HG03571 (cell line): ENCODE results near the gene HAT1.
A peak's percentile ranks its signal among the peaks of the same experiment; 100 is the strongest.
"Not testable (repeated sequence)": the region's sequence is repeated elsewhere in the genome, so short reads cannot be mapped to it uniquely, and the experiment has no call there.

Source experiments
- ATAC-seq: cut with Tn5 transposase; IDR thresholded peaks from one replicate; pipeline ENCODE4 v1.9.1; 2021; ENCODE audit not compliant: unreplicated experiment

Gene HAT1, protein sequence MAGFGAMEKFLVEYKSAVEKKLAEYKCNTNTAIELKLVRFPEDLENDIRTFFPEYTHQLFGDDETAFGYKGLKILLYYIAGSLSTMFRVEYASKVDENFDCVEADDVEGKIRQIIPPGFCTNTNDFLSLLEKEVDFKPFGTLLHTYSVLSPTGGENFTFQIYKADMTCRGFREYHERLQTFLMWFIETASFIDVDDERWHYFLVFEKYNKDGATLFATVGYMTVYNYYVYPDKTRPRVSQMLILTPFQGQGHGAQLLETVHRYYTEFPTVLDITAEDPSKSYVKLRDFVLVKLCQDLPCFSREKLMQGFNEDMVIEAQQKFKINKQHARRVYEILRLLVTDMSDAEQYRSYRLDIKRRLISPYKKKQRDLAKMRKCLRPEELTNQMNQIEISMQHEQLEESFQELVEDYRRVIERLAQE

DNA sequence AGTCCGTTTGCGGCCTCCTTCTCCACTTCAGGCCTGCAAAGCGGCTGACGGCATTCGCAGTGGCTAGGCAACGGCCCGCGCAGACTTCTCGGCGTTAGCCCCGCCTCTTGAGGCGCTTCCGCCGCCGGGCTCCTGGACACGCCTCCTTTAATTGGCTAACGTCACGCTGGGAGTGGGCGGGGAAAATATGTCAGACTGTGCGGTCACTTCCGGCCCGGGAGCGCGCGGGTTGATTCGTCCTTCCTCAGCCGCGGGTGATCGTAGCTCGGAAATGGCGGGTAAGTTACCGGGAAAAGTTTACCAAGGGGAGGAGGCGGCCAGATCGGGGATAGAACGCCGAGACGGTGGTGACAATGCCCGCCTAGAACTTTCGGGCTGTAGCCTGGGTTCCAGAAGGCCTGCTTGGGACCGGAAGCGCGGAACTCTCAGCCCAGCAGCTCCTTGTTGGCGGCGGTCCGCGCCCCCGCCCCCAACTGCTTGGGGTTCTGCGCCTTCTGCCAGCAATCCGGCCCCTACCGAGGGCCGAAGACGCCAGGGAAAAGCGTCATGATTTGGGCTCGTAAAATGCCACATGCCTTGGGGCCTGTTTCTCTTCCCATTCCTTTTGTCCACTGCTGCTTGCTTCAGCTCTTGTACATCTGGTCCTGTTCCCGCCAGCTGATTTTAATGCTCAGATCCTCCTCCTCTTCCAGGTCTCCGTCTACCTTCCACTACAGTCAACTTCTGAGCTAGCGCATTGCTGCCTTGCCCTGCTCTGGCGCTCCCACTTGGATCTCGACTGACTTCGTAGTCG lies at the start of gene HAT1:
Gene HAT1, plus strand, starts transcription at position 232 of the 793 bp plus-strand sequence. Its CDS starts 40 bp downstream, at position 272.
- ATAC-seq, result peak; percentile 98

DNA sequence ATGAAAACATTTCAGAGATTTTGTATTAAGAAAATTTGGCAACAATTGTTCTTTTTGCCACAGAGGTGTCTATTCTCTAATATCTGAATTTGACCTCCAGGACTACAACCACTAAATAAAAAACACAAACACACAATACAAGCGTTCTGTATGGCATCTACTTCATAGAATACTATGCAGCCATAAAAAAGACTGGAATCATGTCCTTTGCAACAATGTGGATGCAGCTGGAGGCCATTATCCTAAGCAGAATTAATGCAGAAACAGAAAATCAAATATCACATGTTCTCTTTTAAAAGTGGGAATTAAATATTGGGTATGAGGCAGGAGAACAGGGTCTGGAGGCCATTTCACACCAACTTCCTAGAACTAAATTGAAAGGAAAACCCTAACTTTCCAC lies 47.7 kb upstream of the HAT1 start:
- ATAC-seq, result no peak

DNA sequence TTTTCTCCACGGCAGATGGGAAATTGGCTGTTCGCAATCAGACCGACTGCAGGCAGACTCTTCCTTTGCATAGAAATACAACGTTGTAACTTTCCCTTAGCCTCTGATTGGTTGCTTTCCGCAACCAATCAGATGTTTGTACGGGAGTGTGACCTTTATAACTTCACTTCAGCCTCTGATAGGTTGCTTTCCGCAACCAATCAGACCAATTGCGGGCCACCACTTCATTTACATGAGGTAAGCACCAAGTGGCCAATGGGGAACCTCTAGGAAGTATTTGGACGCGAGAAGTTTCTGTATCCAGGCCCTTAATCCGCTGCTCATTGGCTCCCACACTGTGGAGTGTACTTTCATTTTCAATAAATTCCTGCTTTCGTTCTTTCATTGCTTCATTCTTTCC lies 47.3 kb upstream of the HAT1 start:
- no peak for ATAC-seq

DNA sequence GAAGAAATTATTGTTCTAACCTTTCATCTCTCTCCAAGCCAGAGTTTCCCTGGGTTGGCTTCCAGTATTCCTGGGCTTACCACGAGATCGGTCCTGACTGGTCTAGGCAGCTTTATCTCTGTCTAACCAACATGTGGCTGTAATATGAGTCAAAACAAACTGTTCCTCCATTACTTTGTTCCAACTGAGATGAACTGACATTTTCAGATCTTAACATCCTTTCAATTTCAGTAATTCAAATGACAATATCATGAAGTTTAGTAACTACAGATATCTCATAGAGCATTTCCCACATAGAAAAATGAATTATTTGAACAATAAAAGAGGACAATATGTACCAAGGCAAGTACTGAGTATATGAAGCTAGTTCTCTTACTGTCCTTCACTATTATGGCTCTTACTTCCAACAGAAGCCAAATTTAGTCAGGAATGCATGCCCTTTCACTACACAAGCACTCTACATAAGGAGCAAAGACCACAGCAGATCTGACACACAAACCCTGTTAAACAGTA lies 43.7 kb upstream of the HAT1 start:
- no peak for ATAC-seq

DNA sequence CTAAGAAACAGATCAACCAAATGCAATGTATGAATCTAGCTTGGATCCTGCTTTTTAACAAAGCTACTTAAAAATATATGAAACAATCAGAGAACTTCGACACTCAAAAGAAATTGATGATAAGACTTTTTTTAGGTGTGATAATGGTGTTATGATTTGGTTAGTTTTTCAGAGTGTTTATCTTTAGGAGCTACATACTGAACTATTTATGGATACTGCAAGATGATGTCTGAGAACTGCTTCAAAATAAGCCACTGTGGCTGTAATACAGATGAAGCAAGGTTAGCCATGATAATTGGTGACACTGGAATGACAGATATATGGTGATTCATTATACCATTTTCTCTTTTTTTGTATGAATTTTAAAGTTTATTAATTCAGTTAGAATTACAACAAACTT lies 42.4 kb upstream of the HAT1 start:
- no peak for ATAC-seq

DNA sequence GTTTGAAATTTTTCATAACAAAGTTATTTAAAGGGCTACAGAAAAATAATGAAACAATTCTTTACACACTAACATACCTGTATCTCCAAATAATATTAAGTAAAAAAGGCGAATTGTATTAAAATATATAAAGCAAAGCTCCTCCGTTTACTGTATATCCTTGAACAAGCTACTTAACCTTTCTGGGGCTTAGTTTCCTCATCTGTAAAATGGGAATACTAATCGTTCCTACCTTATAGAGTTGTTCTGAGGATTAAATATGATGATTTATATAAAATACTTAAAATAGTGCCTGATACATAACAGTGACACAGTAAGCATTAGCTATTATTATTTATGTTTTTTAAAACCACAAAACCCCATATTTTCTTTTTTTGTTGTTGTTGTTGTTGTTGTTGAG lies 41.5 kb upstream of the HAT1 start:
- ATAC-seq, result no peak

DNA sequence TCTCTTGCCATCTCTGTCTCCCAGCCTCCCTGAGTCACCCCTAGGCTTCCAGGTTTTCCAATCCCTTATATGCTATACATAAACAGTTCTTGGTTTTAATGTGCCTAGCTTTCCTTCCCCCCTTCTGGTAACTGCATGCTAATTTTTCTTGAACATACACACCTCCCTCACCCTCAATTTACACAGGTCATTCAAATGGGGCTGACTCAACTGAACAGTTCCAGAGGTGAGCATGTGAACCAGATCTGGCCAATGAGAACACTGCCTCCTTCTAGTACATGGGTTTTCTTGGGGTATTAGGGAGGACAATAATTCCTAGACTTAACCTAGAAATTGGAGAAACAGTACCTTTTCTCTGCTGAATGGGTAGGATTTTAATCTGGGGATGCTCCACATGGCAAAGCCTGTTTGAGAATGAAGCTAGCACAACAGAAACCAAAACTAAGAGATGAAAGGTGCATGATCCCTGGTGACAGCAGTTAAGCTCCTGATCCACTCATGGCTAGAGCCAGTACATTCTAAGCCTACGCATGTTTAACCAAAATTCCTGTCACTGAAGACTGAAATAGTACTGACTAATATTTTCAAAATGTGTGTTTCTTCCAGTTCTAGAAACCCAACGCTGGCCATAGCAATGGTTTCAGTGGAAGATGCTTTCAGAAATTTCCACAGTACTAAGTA lies 40.0 kb upstream of the HAT1 start:
- no peak for ATAC-seq

DNA sequence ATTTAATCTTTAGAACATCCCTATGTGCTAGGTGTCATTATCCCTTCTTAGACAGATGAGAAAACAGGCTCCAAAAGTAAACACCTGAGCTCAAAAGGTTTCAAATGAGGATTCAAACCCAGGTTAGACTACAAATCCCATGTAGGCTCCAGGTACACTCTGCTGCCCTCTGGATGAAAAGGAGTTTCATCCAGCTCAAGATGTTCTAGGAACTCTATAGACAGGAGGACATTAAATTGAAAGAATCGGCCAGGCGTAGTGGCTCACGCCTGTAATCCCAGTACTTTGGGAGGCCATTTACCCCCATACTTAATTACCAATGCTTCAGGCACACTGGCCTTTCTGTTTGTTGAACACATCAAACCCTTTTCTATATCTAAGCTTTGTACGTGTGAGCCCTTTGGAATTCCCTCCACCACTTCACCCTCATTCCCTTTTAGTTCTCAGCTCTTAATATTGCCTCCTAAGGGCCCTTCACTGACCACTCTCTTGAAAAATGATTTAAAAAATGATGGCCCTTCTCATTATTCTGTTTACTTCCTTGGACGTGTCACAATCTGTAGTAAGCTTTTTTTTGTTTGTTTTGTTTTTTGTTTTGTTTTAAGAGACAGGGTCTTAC lies 38.9 kb upstream of the HAT1 start:
- ATAC-seq, result no peak

GRCh38 chr2:171889333-171889732 lies 32.9 kb upstream of the HAT1 start:
- no peak for ATAC-seq

- no peak for ATAC-seq
Measured at GRCh38 chr2:171889808-171890207, 32.5 kb upstream of the HAT1 start.

DNA sequence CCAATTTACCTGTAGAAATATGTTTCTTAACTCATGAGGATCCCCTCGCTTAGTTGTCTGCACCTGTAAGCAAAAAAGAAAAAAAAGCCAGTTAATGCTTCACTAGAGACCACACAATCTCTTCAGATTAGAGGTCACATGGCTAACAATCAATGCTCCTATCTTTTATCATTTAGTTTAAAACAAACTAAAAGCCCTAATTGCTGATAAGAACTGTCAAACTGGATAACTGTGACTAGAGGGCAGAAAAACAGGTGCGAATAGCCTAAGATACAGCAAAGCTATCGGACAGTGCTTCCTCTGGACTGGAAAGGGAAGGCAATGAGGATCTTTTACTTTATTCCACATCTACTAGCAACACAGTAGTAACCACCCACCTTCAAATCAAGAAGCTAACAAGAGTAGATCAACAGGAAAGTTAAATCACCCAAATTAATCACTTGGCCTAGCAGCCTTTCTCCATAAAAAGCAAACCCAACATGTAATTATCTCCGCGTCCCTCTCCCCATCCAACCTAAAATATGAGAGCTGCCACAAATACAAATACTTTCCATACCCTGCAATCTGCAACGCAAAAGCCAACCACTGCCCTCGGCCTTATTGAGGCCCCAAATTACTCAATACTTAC lies 29.0 kb upstream of the HAT1 start:
- ATAC-seq, result no peak

GRCh38 chr2:171893824-171894611 lies 28.2 kb upstream of the HAT1 start, which contains the start of gene SLC25A12:
TSS of gene SLC25A12 (minus strand) at chr2:171894244. CDS start at chr2:171894214, 30 bp downstream.
- peak; percentile 87 for ATAC-seq

GRCh38 chr2:171894612-171894947 lies 27.7 kb upstream of the HAT1 start:
- no peak for ATAC-seq

DNA sequence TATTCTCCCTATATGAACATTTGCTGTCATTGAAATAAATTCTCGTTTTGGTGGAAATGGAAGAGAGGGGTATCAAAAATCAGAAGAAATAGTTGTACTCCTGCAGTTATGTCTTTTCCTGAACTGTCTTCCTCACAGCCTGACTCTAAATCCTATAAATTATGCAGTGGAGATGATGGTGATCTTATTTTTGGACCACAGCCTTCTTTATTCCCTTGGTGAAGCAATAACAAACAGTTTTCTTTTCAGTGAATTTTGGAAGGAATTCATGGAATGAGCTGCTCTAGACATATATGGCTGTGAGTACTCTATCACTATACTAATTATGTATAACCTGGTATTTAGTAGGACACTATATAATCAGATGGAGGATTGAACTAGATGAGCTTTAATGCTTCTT lies 26.5 kb upstream of the HAT1 start:
- ATAC-seq, result no peak

DNA sequence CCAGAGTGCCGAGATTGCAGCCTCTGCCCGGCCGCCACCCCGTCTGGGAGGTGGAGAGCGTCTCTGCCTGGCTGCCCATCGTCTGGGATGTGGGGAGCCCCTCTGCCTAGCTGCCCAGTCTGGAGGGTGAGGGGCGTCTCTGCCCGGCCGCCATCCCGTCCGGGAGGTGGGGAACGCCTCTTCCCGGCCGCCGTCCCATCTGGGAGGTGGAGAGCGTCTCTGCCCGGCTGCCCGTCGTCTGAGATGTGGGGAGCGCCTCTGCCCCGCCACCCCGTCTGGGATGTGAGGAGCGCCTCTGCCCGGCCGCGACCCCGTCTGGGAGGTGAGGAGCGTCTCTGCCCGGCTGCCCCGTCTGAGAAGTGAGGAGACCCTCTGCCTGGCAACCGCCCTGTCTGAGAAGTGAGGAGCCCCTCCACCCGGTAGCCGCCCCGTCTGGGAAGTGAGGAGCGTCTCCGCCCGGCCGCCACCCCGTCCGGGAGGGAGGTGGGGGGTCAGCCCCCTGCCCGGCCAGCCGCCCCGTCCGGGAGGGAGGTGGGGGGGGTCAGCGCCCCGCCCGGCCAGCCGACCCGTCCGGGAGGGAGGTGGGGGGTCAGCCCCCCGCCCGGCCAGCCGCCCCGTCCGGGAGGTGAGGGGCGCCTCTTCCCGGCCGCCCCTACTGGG lies 22.5 kb upstream of the HAT1 start:
- not testable (repeated sequence) for ATAC-seq

GRCh38 chr2:171902840-171903420 lies 19.3 kb upstream of the HAT1 start:
- ATAC-seq, result no peak

DNA sequence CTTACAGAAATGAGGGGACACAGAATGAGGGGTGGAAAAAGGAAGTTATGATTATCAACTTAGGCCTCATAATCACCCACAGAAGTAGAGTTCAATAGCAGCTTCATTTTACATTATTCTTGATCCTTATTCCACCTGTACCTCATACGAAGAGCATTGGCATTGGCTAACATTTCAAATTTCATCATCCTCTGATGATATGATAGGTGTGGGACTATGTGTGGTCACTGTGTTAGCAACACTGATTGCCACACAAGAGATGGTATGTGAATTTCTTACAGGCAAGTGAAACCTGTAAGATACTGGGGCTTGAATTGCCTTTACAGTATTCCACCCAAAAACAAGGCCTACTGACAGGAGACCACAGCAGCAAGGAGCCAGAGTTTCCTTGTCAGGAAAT lies 14.0 kb upstream of the HAT1 start:
- no peak for ATAC-seq

DNA sequence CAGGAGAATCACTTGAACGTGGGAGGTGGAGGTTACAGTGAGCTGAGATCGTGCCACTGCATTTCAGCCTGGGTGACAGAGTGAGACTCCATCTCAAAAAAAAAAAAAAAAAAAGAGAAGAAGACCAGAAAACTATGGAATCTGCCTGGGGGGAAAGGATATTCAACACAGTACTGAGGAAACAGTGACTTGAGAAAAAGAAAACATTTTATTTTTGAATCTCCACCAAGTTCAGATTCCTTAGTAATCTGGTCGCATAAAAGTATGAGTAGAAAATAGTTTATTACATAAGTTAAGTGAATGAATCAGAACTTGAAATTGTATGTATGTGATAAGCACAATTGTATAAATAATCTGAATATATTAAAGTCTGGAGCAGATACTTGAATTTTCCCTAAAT lies 13.0 kb upstream of the HAT1 start:
- no peak for ATAC-seq

DNA sequence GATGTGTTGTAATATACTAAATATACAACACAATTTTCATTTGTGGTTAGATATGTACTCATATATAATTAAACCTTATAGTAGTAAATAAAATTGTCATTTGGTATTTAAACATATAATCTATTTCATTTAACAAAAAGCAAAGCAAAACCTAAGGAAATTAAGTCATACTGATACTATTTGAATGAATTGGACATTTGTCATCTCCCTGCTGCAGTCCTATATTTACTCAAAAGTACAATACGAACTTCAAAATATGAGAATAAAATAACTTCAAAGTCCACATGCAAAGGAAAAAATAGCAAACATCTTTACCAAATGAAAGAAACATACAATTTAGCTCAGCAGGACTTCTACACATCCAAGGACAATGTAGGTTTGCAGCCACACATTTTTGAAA lies 11.8 kb upstream of the HAT1 start:
- ATAC-seq, result no peak
